ENCODE results near the gene RDH11. TPM values are rescaled to one million over a fixed set of nuclear protein-coding genes. Genes with fewer than 3 reads are reported as not detected.

The RDH11 gene
- total and polyA plus RNA-seq, 10 of the 15 experiments (the other 5 are each of a cell fraction or from before 2014, with no cell fraction given): 49.7 to 161 (median 77.2) TPM

DNA sequence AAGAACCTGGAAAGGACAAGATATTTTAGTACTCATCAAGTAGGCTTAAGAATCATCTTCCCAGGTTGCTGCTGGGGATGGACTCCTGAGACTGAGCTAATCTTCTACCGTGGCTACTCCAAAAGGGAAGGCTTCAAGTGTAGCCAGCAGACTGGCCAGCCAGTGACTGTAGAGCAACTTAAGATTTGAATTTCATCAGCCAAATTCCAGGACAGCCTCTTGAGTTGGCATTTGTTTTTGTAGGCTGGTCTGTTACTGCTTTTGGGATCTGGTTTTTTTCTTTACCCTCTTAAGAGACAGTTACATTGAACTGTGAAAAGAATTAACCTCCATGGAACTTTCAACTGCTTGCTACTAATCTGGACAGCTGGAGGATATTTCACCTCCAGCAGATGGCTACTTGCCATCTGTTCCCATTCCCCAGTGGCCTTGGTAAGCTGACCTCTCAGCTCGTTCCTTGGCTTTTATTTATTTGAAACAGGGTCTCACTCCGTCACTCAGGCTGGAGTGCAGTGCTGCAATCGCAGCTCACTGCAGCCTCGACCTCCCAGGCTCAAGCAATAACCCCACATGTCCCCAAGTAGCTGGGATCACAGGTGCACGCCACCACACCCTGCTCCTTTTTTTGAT lies 41.8 kb downstream of the RDH11 start (continued):
- TF ChIP-seq CREM (IDR thresholded peaks at IDR 0.05; ENCODE audit: low read depth) (no peak), ZNF24 (IDR thresholded peaks at IDR 0.05) (no peak), YBX1 (IDR thresholded peaks at IDR 0.05) (no peak), STAT3 (IDR thresholded peaks at IDR 0.05; ENCODE audit: low read depth, low read length) (no peak), TBL1XR1 (IDR thresholded peaks at IDR 0.05; ENCODE audit: low read depth, low read length) (no peak), GATAD2B (conservative IDR thresholded peaks at IDR 0.05; ENCODE audit: low read depth) (no peak), KDM1A (IDR thresholded peaks at IDR 0.05; ENCODE audit: borderline replicate concordance) (no peak), NR2C2 (IDR thresholded peaks at IDR 0.05; ENCODE audit: borderline replicate concordance, control insufficient read depth, insufficient read length, low read depth) (no peak)

DNA sequence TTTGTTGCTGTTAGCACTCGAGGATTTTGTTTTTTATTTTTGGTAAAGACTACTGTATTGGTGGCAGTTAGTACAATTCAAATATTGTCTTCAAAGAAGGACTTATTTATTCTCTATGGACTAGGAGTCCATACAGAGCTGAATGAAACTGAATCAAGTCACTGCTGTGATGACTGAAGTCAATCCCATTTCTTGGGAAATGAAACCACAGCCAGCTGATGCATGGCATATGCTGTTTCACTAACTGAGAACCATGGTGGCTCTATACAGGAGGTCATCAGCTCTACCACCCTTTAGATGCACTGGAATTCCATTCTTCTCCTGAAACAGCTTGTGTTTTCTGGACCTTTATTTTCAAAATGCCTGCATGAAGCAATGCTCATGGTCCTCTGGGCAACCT lies 43.4 kb downstream of the RDH11 start:
- FAIRE-seq (no peak), ATAC-seq (no peak), DNase-seq (ENCODE audit: low read depth, low spot score) (no peak)
- ChIA-PET RAD21 (ENCODE audit: unreplicated experiment) (interaction anchor here (0.6 to 3.0 kb wide), 4 partner anchors 15 to 49 kb away, joined by 3 to 12 read pairs (median 4); no protein-coding TSS in a partner anchor), SMC1A (ENCODE audit: uncharacterized antibody, unreplicated experiment) (interaction anchor here (0.7 to 1.4 kb wide), 4 partner anchors 9 to 41 kb away, joined by 3 to 5 read pairs (median 4); no protein-coding TSS in a partner anchor), CTCF (interaction anchor here (0.6 to 1.6 kb wide), 5 partner anchors 12 to 1415 kb away, joined by 3 to 4 read pairs (median 3); no protein-coding TSS in a partner anchor), POLR2A (interaction anchor here (1.0 kb wide), 1 partner anchor 32 kb away, joined by 3 read pairs; no protein-coding TSS in a partner anchor)
- Histone ChIP-seq H4K20me1 (ENCODE audit: control insufficient read depth, insufficient read depth) (no peaks in the 10 kb centered on the region), H3K27me3 (replicated peaks in 1 of 2; ENCODE audit: control insufficient read depth in 2 of 2, insufficient read depth in 2 of 2, low read length in 1 of 2) (no peaks in the 10 kb centered on the region), H3K4me3 (no peak overlapping the region), H3K36me3 (ENCODE audit: control insufficient read depth in 2 of 2, insufficient read depth in 2 of 2, low read length in 1 of 2) (peaks cover 8 to 27% of the 10 kb centered on the region in 2 experiments), H3K9ac (ENCODE audit: control insufficient read depth, insufficient read depth, low read length) (no peak overlapping the region), H2AFZ (ENCODE audit: control insufficient read depth, low read depth, low read length) (no peak overlapping the region), H3K27ac (ENCODE audit: control insufficient read depth, insufficient read depth) (no peak overlapping the region), H3K79me2 (ENCODE audit: control insufficient read depth, insufficient read depth, low read length) (no peaks in the 10 kb centered on the region), H3K4me2 (ENCODE audit: control insufficient read depth, insufficient read depth) (no peak overlapping the region), H3K9me3 (replicated peaks; ENCODE audit: control insufficient read depth, insufficient read depth, low read length) (no peaks in the 10 kb centered on the region), H3K4me1 (ENCODE audit: control insufficient read depth, insufficient read depth, low read length) (no peaks in the 10 kb centered on the region)
- in situ Hi-C loops (cut with MboI): no loop called here
- intact Hi-C loops (cut with micrococcal nuclease; ENCODE audit: unreplicated experiment): no loop called here
- no TSS peak for BruUV-seq (replicated peaks)
- 0% methylated on average over 1 of the region's 1 CpG for WGBS (ENCODE audit: insufficient coverage, insufficient replicate concordance, low lambda C conversion rate, missing lambda C conversion rate)
- TF ChIP-seq ZNF24 (IDR thresholded peaks at IDR 0.05) (no peak), PAX5 (IDR thresholded peaks at IDR 0.05; ENCODE audit: borderline replicate concordance, low read depth, low read length) (no peak), BMI1 (IDR thresholded peaks at IDR 0.05; ENCODE audit: borderline replicate concordance) (no peak), E4F1 (IDR thresholded peaks at IDR 0.05; ENCODE audit: borderline replicate concordance, partially characterized antibody) (no peak), ZBTB11 (CRISPR knock-in tag; IDR thresholded peaks at IDR 0.05) (no peak)
- TF ChIP-seq, protein P1, sequence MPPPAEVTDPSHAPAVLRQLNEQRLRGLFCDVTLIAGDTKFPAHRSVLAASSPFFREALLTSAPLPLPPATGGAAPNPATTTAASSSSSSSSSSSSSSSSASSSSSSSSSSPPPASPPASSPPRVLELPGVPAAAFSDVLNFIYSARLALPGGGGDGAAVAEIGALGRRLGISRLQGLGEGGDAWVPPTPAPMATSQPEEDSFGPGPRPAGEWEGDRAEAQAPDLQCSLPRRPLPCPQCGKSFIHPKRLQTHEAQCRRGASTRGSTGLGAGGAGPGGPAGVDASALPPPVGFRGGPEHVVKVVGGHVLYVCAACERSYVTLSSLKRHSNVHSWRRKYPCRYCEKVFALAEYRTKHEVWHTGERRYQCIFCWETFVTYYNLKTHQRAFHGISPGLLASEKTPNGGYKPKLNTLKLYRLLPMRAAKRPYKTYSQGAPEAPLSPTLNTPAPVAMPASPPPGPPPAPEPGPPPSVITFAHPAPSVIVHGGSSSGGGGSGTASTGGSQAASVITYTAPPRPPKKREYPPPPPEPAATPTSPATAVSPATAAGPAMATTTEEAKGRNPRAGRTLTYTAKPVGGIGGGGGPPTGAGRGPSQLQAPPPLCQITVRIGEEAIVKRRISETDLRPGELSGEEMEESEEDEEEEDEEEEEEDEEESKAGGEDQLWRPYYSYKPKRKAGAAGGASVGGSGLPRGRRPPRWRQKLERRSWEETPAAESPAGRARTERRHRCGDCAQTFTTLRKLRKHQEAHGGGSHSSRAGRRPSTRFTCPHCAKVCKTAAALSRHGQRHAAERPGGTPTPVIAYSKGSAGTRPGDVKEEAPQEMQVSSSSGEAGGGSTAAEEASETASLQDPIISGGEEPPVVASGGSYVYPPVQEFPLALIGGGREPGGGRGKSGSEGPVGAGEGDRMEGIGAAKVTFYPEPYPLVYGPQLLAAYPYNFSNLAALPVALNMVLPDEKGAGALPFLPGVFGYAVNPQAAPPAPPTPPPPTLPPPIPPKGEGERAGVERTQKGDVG (CRISPR knock-in tag; IDR thresholded peaks at IDR 0.05): no peak
